ENCODE results near the gene ERAL1.
"Not testable (repeated sequence)": the region's sequence is repeated elsewhere in the genome, so short reads cannot be mapped to it uniquely, and the experiment has no call there.

DNA sequence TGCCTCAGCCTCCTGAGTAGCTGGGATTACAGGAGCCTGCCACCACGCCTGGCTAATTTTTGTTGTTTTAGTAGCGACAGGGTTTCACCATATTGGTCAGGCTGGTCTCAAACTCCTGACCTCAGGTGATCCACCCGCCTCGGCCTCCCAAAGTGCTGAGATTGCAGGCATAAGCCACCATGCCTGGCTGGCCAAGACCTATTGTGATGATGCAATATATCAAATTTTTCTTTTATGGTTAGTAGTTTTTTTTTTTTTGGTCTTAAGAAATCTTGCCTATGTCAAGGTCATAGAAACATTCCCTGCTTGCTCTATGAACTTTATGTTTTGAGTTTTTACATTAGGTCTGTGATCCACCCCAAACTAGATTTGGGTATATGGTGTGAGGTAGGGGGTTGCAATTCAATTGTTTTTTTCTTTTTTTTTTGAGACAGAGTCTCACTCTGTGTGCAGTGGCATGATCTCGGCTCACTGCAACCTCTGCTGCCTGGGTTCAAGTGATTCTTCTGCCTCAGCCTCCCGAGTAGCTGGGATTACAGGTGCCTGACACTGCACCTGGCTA lies 22.4 kb downstream of the ERAL1 start:
- TF ChIP-seq YY1 (IDR thresholded peaks at IDR 0.05; ENCODE audit: insufficient read depth, insufficient read length); ZNF274 (IDR thresholded peaks at IDR 0.05; ENCODE audit: low read depth, low read length): not testable (repeated sequence)

Data from NT2/D1 (cell line).